ENCODE results near the gene EEA1. TPM values are rescaled to one million over a fixed set of nuclear protein-coding genes. Genes with fewer than 3 reads are reported as not detected.

EEA1 gene
- polyA plus RNA-seq, 2 of the 4 experiments (the other 2 are of a cell fraction), result 6.6 to 8.1 TPM

- 25% methylated on average over 2 of the region's 2 CpGs for WGBS (ENCODE audit: missing lambda C conversion rate)
- H3K27ac ChIP-seq, result no peak overlapping the region
- peak in 1 of 2 experiments; percentile 26; a peak in 1 of 6 replicates for ATAC-seq
- peaks cover 10% of the 10 kb centered on the region; the same call in 1 of the 3 replicates for H3K4me1 ChIP-seq
- H3K4me3 ChIP-seq, result no peak overlapping the region
- TF ChIP-seq CTCF (IDR thresholded peaks at IDR 0.05) (no peak), ZC3H11A (IDR thresholded peaks at IDR 0.05) (no peak), EP300 (IDR thresholded peaks at IDR 0.05) (no peak), POLR2A (IDR thresholded peaks at IDR 0.05; ENCODE audit: low read length) (no peak), TFCP2L1 (CRISPR knock-in tag; IDR thresholded peaks at IDR 0.05) (no peak), RCOR1 (IDR thresholded peaks at IDR 0.05; ENCODE audit: low read depth, low read length) (no peak), KDM1A (IDR thresholded peaks at IDR 0.05; ENCODE audit: low read depth) (no peak)
- TF ChIP-seq, protein P1, sequence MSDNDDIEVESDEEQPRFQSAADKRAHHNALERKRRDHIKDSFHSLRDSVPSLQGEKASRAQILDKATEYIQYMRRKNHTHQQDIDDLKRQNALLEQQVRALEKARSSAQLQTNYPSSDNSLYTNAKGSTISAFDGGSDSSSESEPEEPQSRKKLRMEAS (IDR thresholded peaks at IDR 0.05), result no peak
- TF ChIP-seq, protein P2, sequence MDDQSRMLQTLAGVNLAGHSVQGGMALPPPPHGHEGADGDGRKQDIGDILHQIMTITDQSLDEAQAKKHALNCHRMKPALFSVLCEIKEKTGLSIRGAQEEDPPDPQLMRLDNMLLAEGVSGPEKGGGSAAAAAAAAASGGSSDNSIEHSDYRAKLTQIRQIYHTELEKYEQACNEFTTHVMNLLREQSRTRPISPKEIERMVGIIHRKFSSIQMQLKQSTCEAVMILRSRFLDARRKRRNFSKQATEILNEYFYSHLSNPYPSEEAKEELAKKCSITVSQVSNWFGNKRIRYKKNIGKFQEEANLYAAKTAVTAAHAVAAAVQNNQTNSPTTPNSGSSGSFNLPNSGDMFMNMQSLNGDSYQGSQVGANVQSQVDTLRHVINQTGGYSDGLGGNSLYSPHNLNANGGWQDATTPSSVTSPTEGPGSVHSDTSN (IDR thresholded peaks at IDR 0.05), result no peak
- FAIRE-seq, result no peak
- DNase-seq (ENCODE audit: low read depth in 1 of 2, low spot score in 1 of 2), result no peak
- no peaks in the 10 kb centered on the region for H3K9me3 ChIP-seq
- peak overlapping the region; percentile 46 for H3K4me2 ChIP-seq
- CTCF ChIA-PET, result interaction anchor here (0.9 to 1.6 kb wide), 2 partner anchors 21 to 452 kb away, joined by 3 read pairs; no protein-coding TSS in a partner anchor
- POLR2A ChIA-PET, result interaction anchor here (0.7 to 1.1 kb wide), 2 partner anchors 17 to 51 kb away, joined by 3 to 7 read pairs; partner anchors contain the start of gene EEA1
Measured at GRCh38 chr12:92945659-92946220, 16.6 kb upstream of the EEA1 start.

GRCh38 chr12:92943482-92944250, 14.6 kb upstream of the EEA1 start:
- TF ChIP-seq SMC3 (IDR thresholded peaks at IDR 0.05) (0 out of 3 replicates have a peak, but pooled peaks have one; percentile 14), EHMT2 (IDR thresholded peaks at IDR 0.05; ENCODE audit: low read depth) (no peak), CTCF (IDR thresholded peaks at IDR 0.05) (peak; percentile 28; the same call in 2 of the 3 replicates), RAD21 (conservative IDR thresholded peaks at IDR 0.05 in 1 of 2, IDR thresholded peaks at IDR 0.05 in 1 of 2) (peak in 1 of 2 experiments; percentile 22; a peak in 1 of 5 replicates), HOXA7 (CRISPR knock-in tag; IDR thresholded peaks at IDR 0.05) (no peak)
- 75% methylated on average over 6 of the region's 6 CpGs for WGBS (ENCODE audit: missing lambda C conversion rate)
- ATAC-seq, result peak; percentile 70 to 79; a peak in 4 of 6 replicates
- FAIRE-seq, result no peak
- DNase-seq (ENCODE audit: low read depth in 1 of 2, low spot score in 1 of 2), result no peak
- no peak overlapping the region for H3K4me3 ChIP-seq
- ChIA-PET CTCF (interaction anchor here (0.6 to 2.2 kb wide), 11 partner anchors 10 to 1562 kb away, joined by 3 to 9 read pairs (median 4); partner anchors contain the start of gene EEA1), POLR2A (interaction anchor here (0.7 kb wide), 1 partner anchor 230 kb away, joined by 10 read pairs; no protein-coding TSS in a partner anchor)
- no peak overlapping the region for H3K4me2 ChIP-seq
- H3K9me3 ChIP-seq, result no peaks in the 10 kb centered on the region
- no peak overlapping the region for H3K27ac ChIP-seq
- peaks cover 10% of the 10 kb centered on the region; the same call in 1 of the 3 replicates for H3K4me1 ChIP-seq

DNA sequence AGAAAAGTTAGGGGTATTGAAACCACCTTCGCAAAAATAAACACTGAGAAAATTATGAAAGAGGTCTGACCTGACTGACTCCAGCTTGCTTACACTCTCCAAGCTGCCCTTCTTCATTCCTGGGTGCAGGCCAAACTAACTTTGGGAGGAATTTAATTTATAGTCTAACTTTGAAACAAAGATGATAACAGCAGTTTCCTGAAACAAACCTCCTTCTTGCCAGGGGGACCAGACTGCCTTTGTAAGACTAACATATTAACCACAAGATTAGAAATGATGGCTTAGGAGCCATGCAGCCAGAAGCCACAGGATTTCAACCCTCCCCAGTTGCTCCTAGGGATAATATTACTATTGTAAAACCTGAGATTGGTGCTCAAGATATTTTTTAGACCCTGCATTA, 13.8 kb upstream of the EEA1 start:
- CTCF ChIA-PET, result interaction anchor here (1.1 to 2.2 kb wide), 4 partner anchors 13 to 1561 kb away, joined by 3 to 8 read pairs (median 4); partner anchors contain the start of gene EEA1
- POLR2A ChIA-PET, result no interaction called here
- 52% methylated on average over 1 of the region's 1 CpG for WGBS (ENCODE audit: missing lambda C conversion rate)
- H3K4me1 ChIP-seq, result peaks cover 10% of the 10 kb centered on the region; the same call in 1 of the 3 replicates
- DNase-seq (ENCODE audit: low read depth in 1 of 2, low spot score in 1 of 2) (no peak), ATAC-seq (peak in 1 of 2 experiments; percentile 29; a peak in 2 of 6 replicates), FAIRE-seq (no peak)
- H3K27ac ChIP-seq, result no peak overlapping the region
- H3K4me2 ChIP-seq, result no peak overlapping the region
- no peak overlapping the region for H3K4me3 ChIP-seq
- no peaks in the 10 kb centered on the region for H3K9me3 ChIP-seq
- TF ChIP-seq RFX5 (IDR thresholded peaks at IDR 0.05) (no peak), FOXS1 (CRISPR knock-in tag; IDR thresholded peaks at IDR 0.05) (no peak), EP300 (IDR thresholded peaks at IDR 0.05) (no peak), BHLHE40 (IDR thresholded peaks at IDR 0.05; ENCODE audit: low read depth, low read length) (no peak), RCOR1 (IDR thresholded peaks at IDR 0.05; ENCODE audit: low read depth, low read length) (no peak), PHF8 (IDR thresholded peaks at IDR 0.05; ENCODE audit: borderline replicate concordance, low read depth) (no peak), EHF (CRISPR knock-in tag; IDR thresholded peaks at IDR 0.05) (no peak), BCL3 (IDR thresholded peaks at IDR 0.05) (no peak), ATOH8 (CRISPR knock-in tag; IDR thresholded peaks at IDR 0.05; ENCODE audit: low read depth) (no peak), POLR2AphosphoS2 (conservative IDR thresholded peaks at IDR 0.05; ENCODE audit: low read length) (no peak), ZNF302 (CRISPR knock-in tag; IDR thresholded peaks at IDR 0.05) (no peak)
- TF ChIP-seq, protein P3, sequence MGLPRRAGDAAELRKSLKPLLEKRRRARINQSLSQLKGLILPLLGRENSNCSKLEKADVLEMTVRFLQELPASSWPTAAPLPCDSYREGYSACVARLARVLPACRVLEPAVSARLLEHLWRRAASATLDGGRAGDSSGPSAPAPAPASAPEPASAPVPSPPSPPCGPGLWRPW (IDR thresholded peaks at IDR 0.05), result no peak

All from A549 (cell line).